ENCODE results near the gene C9orf152. TPM values are rescaled to one million over a fixed set of nuclear protein-coding genes. Genes with fewer than 3 reads are reported as not detected.
A peak's percentile ranks its signal among the peaks of the same experiment; 100 is the strongest.
"Not testable (repeated sequence)": the region's sequence is repeated elsewhere in the genome, so short reads cannot be mapped to it uniquely, and the experiment has no call there.

The C9orf152 gene
- total RNA-seq, 1 donor from 2014 or later: not detected

DNA sequence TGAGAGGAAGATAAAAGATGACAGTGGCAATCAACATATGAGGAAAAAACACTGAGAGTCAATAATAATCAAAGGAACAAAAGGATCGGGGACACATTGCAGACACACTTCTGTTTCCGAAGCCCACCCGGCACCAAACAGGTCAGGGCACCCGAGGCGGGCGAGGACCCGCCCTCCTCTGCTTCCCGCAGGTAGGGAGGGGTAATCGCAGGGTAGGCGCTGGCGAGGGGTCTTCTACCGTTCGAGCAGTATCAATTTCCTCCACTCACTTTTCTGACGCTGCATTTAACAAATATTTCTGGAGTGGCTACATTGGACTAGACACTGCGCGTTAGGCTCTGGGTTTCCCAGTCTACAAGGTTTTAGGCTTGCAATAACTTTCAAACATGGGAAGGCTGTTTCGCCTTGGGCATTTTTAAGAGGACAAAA, 47.1 kb upstream of the C9orf152 start:
- peaks cover 41% of the 10 kb centered on the region for H3K4me1 ChIP-seq
- peak overlapping the region; percentile 92 for H3K27ac ChIP-seq (replicated peaks)
- TF ChIP-seq, protein P1, sequence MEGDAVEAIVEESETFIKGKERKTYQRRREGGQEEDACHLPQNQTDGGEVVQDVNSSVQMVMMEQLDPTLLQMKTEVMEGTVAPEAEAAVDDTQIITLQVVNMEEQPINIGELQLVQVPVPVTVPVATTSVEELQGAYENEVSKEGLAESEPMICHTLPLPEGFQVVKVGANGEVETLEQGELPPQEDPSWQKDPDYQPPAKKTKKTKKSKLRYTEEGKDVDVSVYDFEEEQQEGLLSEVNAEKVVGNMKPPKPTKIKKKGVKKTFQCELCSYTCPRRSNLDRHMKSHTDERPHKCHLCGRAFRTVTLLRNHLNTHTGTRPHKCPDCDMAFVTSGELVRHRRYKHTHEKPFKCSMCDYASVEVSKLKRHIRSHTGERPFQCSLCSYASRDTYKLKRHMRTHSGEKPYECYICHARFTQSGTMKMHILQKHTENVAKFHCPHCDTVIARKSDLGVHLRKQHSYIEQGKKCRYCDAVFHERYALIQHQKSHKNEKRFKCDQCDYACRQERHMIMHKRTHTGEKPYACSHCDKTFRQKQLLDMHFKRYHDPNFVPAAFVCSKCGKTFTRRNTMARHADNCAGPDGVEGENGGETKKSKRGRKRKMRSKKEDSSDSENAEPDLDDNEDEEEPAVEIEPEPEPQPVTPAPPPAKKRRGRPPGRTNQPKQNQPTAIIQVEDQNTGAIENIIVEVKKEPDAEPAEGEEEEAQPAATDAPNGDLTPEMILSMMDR (IDR thresholded peaks at IDR 0.05; ENCODE audit: borderline replicate concordance): no peak
- intact Hi-C loops (cut with micrococcal nuclease): no loop called here
- H3K36me3 ChIP-seq: peaks cover 8% of the 10 kb centered on the region
- H3K4me3 ChIP-seq: peak overlapping the region; percentile 94
- no peak for DNase-seq
- H3K9me3 ChIP-seq (replicated peaks): no peaks in the 10 kb centered on the region
- H3K27me3 ChIP-seq (ENCODE audit: low read depth): no peaks in the 10 kb centered on the region

DNA sequence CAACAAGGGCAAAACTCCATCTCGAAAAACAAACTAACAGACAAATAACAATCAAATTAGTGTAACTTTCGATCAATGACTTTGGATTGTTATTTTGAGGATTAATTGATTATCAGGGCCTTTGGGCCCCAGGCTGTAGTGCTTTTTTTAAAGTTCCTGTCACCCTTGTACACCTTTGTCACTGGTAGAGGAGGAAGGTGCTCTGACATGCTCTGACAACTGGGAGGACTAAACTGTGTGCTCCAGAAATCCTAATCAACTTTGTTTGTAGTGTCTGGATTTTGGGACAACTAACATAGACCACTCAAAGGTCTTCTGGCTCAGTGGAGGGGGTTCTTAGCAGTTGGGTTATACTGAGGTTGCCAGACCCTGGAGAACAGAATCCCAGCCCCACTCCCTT, 46.5 kb upstream of the C9orf152 start:
- peaks cover 14% of the 10 kb centered on the region for H3K36me3 ChIP-seq
- no peaks in the 10 kb centered on the region for H3K27me3 ChIP-seq (ENCODE audit: low read depth)
- no peaks in the 10 kb centered on the region for H3K9me3 ChIP-seq (replicated peaks)
- TF ChIP-seq, protein P1 (IDR thresholded peaks at IDR 0.05; ENCODE audit: borderline replicate concordance): no peak
- H3K4me1 ChIP-seq: peaks cover 41% of the 10 kb centered on the region
- peak overlapping the region; percentile 92 for H3K27ac ChIP-seq (replicated peaks)
- peak overlapping the region; percentile 94 for H3K4me3 ChIP-seq
- no peak for DNase-seq
- intact Hi-C loops (cut with micrococcal nuclease): no loop called here

DNA sequence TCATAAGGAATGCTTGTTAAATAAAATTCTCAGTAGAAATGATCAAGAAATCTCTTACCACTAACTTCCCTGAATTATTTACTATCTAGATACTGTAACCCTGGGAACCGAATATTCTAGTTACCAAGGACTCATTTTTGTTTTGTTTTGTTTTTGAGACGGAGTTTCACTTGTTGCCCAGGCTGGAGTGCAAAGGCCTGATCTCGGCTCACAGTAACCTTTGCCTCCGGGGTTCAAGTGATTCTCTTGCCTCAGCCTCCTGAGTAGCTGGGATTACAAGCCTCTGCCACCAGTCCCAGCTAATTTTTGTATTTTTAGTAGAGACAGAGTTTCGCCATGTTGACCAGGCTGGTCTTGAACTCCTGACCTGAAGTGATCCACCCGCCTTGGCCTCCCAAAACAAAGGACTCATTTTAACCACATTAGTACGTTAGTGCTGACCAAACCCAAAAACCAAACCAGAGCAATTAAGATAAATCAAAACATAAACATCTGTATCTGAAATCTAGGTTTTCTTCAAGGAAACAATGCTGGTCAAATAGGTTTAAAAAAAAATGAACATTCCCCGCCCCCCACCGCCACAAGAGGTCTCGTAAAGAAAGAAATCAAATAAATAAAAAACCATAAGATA, 44.7 kb upstream of the C9orf152 start:
- Histone ChIP-seq H3K27ac (replicated peaks) (no peak overlapping the region), H3K9me3 (replicated peaks) (no peaks in the 10 kb centered on the region)
- intact Hi-C loops (cut with micrococcal nuclease): no loop called here

GRCh38 chr9:110251770-110252169, 43.8 kb upstream of the C9orf152 start:
- H3K27ac ChIP-seq (replicated peaks); H3K4me3 ChIP-seq; H3K27me3 ChIP-seq (ENCODE audit: low read depth); H3K9me3 ChIP-seq (replicated peaks); intact Hi-C loops (cut with micrococcal nuclease); DNase-seq: not testable (repeated sequence)
- H3K4me1 ChIP-seq: peaks cover 25% of the 10 kb centered on the region
- peaks cover 38% of the 10 kb centered on the region for H3K36me3 ChIP-seq

More for the DNA sequence above, 44.7 kb upstream of the C9orf152 start:
- H3K36me3 ChIP-seq: peaks cover 31% of the 10 kb centered on the region
- TF ChIP-seq, protein P1 (IDR thresholded peaks at IDR 0.05; ENCODE audit: borderline replicate concordance): no peak
- H3K4me3 ChIP-seq: no peak overlapping the region
- no peaks in the 10 kb centered on the region for H3K27me3 ChIP-seq (ENCODE audit: low read depth)
- H3K4me1 ChIP-seq: peaks cover 34% of the 10 kb centered on the region
- no peak for DNase-seq

GRCh38 chr9:110251212-110251611, 43.3 kb upstream of the C9orf152 start:
- intact Hi-C loops (cut with micrococcal nuclease): no loop called here
- Histone ChIP-seq H3K27ac (replicated peaks) (no peak overlapping the region), H3K27me3 (ENCODE audit: low read depth) (no peaks in the 10 kb centered on the region), H3K4me1 (peaks cover 23% of the 10 kb centered on the region), H3K36me3 (peaks cover 44% of the 10 kb centered on the region), H3K4me3 (no peak overlapping the region), H3K9me3 (replicated peaks) (no peaks in the 10 kb centered on the region)
- TF ChIP-seq, protein P1 (IDR thresholded peaks at IDR 0.05; ENCODE audit: borderline replicate concordance): no peak
- no peak for DNase-seq

GRCh38 chr9:110249603-110250002, 41.6 kb upstream of the C9orf152 start:
- intact Hi-C loops (cut with micrococcal nuclease): no loop called here
- no peak overlapping the region for H3K4me3 ChIP-seq
- peaks cover 7% of the 10 kb centered on the region for H3K4me1 ChIP-seq
- TF ChIP-seq, protein P1 (IDR thresholded peaks at IDR 0.05; ENCODE audit: borderline replicate concordance): no peak
- H3K27me3 ChIP-seq (ENCODE audit: low read depth): no peaks in the 10 kb centered on the region
- no peak overlapping the region for H3K27ac ChIP-seq (replicated peaks)
- peaks cover 58% of the 10 kb centered on the region for H3K36me3 ChIP-seq
- no peaks in the 10 kb centered on the region for H3K9me3 ChIP-seq (replicated peaks)
- no peak for DNase-seq
